ENCODE measurements around the gene EPHB3. TPM values are rescaled to one million over a fixed set of nuclear protein-coding genes. Genes with fewer than 3 reads are reported as not detected.

EPHB3 gene
- total RNA-seq, 2 experiments from 2014 or later = 0.19 to 0.22 TPM

DNA sequence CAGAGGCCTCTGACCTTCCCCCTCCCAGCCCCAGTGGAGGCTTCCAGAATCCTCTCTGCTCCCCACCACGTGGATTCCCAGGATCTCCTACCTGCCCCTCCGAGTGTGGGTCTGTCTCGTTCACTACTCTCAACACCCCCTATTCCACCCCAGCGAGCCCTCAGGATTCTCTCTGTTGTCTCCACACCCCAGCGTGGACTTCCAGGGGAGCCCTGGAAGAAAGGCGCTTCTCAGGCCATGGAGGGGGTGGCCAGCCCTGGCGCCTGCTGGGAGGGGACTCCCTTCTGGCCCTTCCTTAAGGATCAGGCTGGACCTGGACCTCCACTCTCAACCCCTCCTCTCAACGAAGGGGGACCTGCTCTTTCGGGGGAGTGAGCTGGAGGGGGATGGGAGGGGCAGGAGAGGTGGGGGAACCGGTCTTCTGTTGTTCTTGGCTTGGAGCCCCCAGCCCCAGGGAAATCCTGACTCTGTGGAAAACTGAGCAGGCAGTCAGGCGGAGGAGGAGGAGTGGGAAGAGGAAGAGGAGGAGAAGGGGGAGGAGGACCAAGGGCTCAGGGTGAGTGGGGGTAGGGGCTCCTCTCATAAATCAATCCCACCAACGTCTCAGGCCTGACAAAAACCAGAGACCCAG, 32.9 kb downstream of the EPHB3 start:
- POLR2A ChIA-PET = no interaction called here
- Mint-ChIP-seq H3K27me3 (no peaks in the 10 kb centered on the region), H3K27ac (no peak overlapping the region), H3K4me3 (no peak overlapping the region), H3K4me1 (ENCODE audit: low read depth) (no peaks in the 10 kb centered on the region), H3K9me3 (no peaks in the 10 kb centered on the region), H3K36me3 (ENCODE audit: low read depth) (no peaks in the 10 kb centered on the region)
- H3K36me3 ChIP-seq (ENCODE audit: insufficient read depth, low read length) = no peaks in the 10 kb centered on the region
- H3K9me3 ChIP-seq (ENCODE audit: control insufficient read depth in 1 of 2, insufficient read depth in 1 of 2, low read length in 2 of 2) = no peaks in the 10 kb centered on the region
- intact Hi-C loops (cut with DNase I, micrococcal nuclease) = loop anchor here in 1 of 2 experiments (5.0 kb wide), 1 partner anchor 63 kb away; no protein-coding TSS in a partner anchor
- no peaks in the 10 kb centered on the region for H3K27me3 ChIP-seq (ENCODE audit: control insufficient read depth in 1 of 2, insufficient read depth in 2 of 2, low read length in 2 of 2)
- no peak overlapping the region for H3K4me3 ChIP-seq (ENCODE audit: low read length)
- DNase-seq (no peak), ATAC-seq (ENCODE audit: poor library complexity) (no peak)
- CTCF ChIA-PET = no interaction called here
- TF ChIP-seq, protein P1, sequence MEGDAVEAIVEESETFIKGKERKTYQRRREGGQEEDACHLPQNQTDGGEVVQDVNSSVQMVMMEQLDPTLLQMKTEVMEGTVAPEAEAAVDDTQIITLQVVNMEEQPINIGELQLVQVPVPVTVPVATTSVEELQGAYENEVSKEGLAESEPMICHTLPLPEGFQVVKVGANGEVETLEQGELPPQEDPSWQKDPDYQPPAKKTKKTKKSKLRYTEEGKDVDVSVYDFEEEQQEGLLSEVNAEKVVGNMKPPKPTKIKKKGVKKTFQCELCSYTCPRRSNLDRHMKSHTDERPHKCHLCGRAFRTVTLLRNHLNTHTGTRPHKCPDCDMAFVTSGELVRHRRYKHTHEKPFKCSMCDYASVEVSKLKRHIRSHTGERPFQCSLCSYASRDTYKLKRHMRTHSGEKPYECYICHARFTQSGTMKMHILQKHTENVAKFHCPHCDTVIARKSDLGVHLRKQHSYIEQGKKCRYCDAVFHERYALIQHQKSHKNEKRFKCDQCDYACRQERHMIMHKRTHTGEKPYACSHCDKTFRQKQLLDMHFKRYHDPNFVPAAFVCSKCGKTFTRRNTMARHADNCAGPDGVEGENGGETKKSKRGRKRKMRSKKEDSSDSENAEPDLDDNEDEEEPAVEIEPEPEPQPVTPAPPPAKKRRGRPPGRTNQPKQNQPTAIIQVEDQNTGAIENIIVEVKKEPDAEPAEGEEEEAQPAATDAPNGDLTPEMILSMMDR (IDR thresholded peaks at IDR 0.05) = no peak
- no peaks in the 10 kb centered on the region for H3K4me1 ChIP-seq (ENCODE audit: insufficient read depth, low read length)
- H3K27ac ChIP-seq (ENCODE audit: low read depth in 1 of 2, low read length in 2 of 2) = no peak overlapping the region

DNA sequence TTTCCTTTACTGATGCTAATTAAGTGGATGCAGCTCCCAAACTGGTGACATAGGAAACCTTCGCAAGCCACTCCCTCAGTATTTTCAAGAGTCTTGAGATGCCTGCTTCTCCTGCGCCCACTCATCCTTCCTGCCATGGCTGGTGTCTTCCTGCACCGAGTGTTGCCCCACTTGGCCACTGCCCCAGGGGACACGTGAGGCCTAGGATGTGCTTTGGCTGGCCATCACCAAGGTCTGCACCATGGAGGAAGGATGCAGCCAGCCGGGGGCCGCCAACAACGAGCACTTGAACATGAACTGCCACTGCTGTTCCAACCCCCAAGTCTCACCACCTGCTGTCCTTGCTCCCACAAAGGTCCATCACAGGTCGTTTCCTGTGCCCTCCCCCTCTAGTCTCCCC, 34.1 kb downstream of the EPHB3 start:
- no peak overlapping the region for H3K27ac Mint-ChIP-seq
- H3K4me3 Mint-ChIP-seq = no peak overlapping the region
- no peaks in the 10 kb centered on the region for H3K4me1 Mint-ChIP-seq (ENCODE audit: low read depth)
- Histone ChIP-seq H3K27ac (ENCODE audit: low read depth in 1 of 2, low read length in 2 of 2) (no peak overlapping the region), H3K36me3 (ENCODE audit: insufficient read depth, low read length) (no peaks in the 10 kb centered on the region), H3K9me3 (ENCODE audit: control insufficient read depth in 1 of 2, insufficient read depth in 1 of 2, low read length in 2 of 2) (no peaks in the 10 kb centered on the region), H3K27me3 (ENCODE audit: control insufficient read depth in 1 of 2, insufficient read depth in 2 of 2, low read length in 2 of 2) (peaks cover 0 to 7% of the 10 kb centered on the region in 2 experiments), H3K4me1 (ENCODE audit: insufficient read depth, low read length) (no peaks in the 10 kb centered on the region), H3K4me3 (ENCODE audit: low read length) (no peak overlapping the region)
- H3K27me3 Mint-ChIP-seq = peaks cover 11% of the 10 kb centered on the region
- ATAC-seq (ENCODE audit: poor library complexity) (no peak), DNase-seq (no peak)
- H3K36me3 Mint-ChIP-seq (ENCODE audit: low read depth) = no peaks in the 10 kb centered on the region
- ChIA-PET POLR2A (no interaction called here), CTCF (no interaction called here)
- TF ChIP-seq, protein P1 (IDR thresholded peaks at IDR 0.05) = no peak
- no peaks in the 10 kb centered on the region for H3K9me3 Mint-ChIP-seq
- intact Hi-C loops (cut with DNase I, micrococcal nuclease) = no loop called here

DNA sequence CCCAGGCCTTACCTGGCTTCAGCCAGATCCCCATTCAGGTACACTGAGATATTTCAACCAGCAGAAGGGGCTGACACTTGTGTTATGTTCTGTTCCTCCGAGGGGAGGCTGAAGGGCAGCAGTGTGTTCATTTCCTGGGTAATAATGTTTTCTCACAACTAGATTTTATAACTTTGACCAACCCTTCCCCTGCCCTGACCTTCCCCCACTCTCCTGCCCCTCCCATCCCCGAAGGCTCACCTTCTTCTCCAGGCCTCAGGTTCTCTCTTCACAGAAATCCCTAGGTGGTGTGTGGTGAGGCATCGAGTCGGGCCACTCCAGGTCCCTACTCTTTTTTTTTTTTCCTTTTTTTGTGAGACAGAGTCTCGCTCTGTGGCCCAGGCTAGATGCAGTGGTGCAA, 34.6 kb downstream of the EPHB3 start:
- no peak overlapping the region for H3K4me3 ChIP-seq (ENCODE audit: low read length)
- Mint-ChIP-seq H3K9me3 (no peaks in the 10 kb centered on the region), H3K4me1 (ENCODE audit: low read depth) (no peaks in the 10 kb centered on the region), H3K4me3 (no peak overlapping the region), H3K27me3 (peaks cover 16% of the 10 kb centered on the region), H3K36me3 (ENCODE audit: low read depth) (no peaks in the 10 kb centered on the region), H3K27ac (no peak overlapping the region)
- DNase-seq = no peak
- no peak overlapping the region for H3K27ac ChIP-seq (ENCODE audit: low read depth in 1 of 2, low read length in 2 of 2)
- no peaks in the 10 kb centered on the region for H3K36me3 ChIP-seq (ENCODE audit: insufficient read depth, low read length)
- TF ChIP-seq, protein P1 (IDR thresholded peaks at IDR 0.05) = no peak
- CTCF ChIA-PET = no interaction called here
- intact Hi-C loops (cut with DNase I, micrococcal nuclease) = no loop called here
- no peaks in the 10 kb centered on the region for H3K9me3 ChIP-seq (ENCODE audit: control insufficient read depth in 1 of 2, insufficient read depth in 1 of 2, low read length in 2 of 2)
- ATAC-seq (ENCODE audit: poor library complexity) = no peak
- POLR2A ChIA-PET = no interaction called here
- H3K4me1 ChIP-seq (ENCODE audit: insufficient read depth, low read length) = no peaks in the 10 kb centered on the region
- peaks cover 5 to 10% of the 10 kb centered on the region in 2 experiments for H3K27me3 ChIP-seq (ENCODE audit: control insufficient read depth in 1 of 2, insufficient read depth in 2 of 2, low read length in 2 of 2)
